IMR-90 (cell line): ENCODE measurements around the gene WDTC1. TPM values are rescaled to one million over a fixed set of nuclear protein-coding genes. Genes with fewer than 3 reads are reported as not detected.

Experiments
- ATAC-seq: fragments of 200-7000 bp; cut with Tn5 transposase; 2 replicates; pipeline ENCODE4 v1.9.1; 2020; ENCODE audit warnings: low read depth, mild to moderate bottlenecking, moderate library complexity
- BruUV-seq: library from RNA; stranded (reverse); fragments of 400-500 nt; replicated peaks from 2 replicates; lab custom pipeline; 2021; lab: Mats Ljungman, UMichigan
- CTCF ChIA-PET: fragments of 300-600 bp; formaldehyde crosslinking; extraction: SDS; loops from one replicate; lab custom pipeline; 2021; ENCODE audit warnings: antibody characterized with exemption; lab: Yijun Ruan, JAX
- POLR2A ChIA-PET: fragments of 300-600 bp; sonication (Branson Sonifier 250); formaldehyde crosslinking; loops from one replicate; lab custom pipeline; 2022; ENCODE audit warnings: antibody characterized with exemption; ENCODE audit not compliant: unreplicated experiment; lab: Charles Lee
- DNase-seq: peaks from one replicate; pipeline ENCODE4 v3.0.0; 2013
- H2AFZ ChIP-seq: replicated peaks from 2 replicates; pipeline ENCODE3; 2013; ENCODE audit warnings: low read length, mild to moderate bottlenecking; ENCODE audit not compliant: poor library complexity
- H2AK5ac ChIP-seq: 2 replicates; pipeline ENCODE4 v1.6.1; 2013; ENCODE audit warnings: low read depth, low read length, inconsistent platforms
- H2AK9ac ChIP-seq: replicated peaks from 2 replicates; pipeline ENCODE3; 2013; ENCODE audit warnings: mild to moderate bottlenecking, low read depth, low read length, moderate library complexity; ENCODE audit not compliant: poor library complexity
- H2BK120ac ChIP-seq: 2 replicates; pipeline ENCODE4 v1.6.1; 2013; ENCODE audit warnings: low read depth, low read length, inconsistent platforms
- H2BK15ac ChIP-seq: 3 replicates; pipeline ENCODE4 v1.6.1; 2013; ENCODE audit warnings: low read depth, low read length, inconsistent platforms
- H2BK20ac ChIP-seq: 2 replicates; pipeline ENCODE4 v1.6.1; 2013; ENCODE audit warnings: low read depth, mild to moderate bottlenecking, inconsistent platforms, low read length, moderate library complexity
- H2BK5ac ChIP-seq: 2 replicates; pipeline ENCODE4 v1.6.1; 2013; ENCODE audit warnings: mild to moderate bottlenecking, low read depth, low read length, inconsistent platforms; ENCODE audit not compliant: poor library complexity, severe bottlenecking
- H3K14ac ChIP-seq: replicated peaks from 2 replicates; pipeline ENCODE4 v1.6.1; 2013; ENCODE audit warnings: low read depth, low read length, inconsistent platforms
- H3K18ac ChIP-seq: 2 replicates; pipeline ENCODE4 v1.6.1; 2013; ENCODE audit warnings: low read depth, low read length, control low read depth
- H3K23ac ChIP-seq: 2 replicates; pipeline ENCODE4 v1.6.1; 2013; ENCODE audit warnings: low read depth, low read length, inconsistent platforms
- H3K27ac ChIP-seq: 2 replicates; pipeline ENCODE4 v1.5.1; 2013; ENCODE audit warnings: mild to moderate bottlenecking, control low read depth, low read length; ENCODE audit not compliant: insufficient read depth
- H3K27me3 ChIP-seq: 2 replicates; pipeline ENCODE4 v1.6.1; 2013; ENCODE audit warnings: low read length; ENCODE audit not compliant: control insufficient read depth, insufficient read depth
- H3K36me3 ChIP-seq: 2 replicates; pipeline ENCODE4 v1.6.1; 2013; ENCODE audit warnings: low read length, mixed read lengths; ENCODE audit not compliant: control insufficient read depth, insufficient read depth
- H3K4ac ChIP-seq: 2 replicates; pipeline ENCODE4 v1.6.1; 2013; ENCODE audit warnings: low read depth, low read length, inconsistent platforms
- H3K4me1 ChIP-seq: 2 replicates; pipeline ENCODE4 v1.6.1; 2013; ENCODE audit warnings: low read length, mixed read lengths; ENCODE audit not compliant: control insufficient read depth, insufficient read depth
- H3K4me2 ChIP-seq: 2 replicates; pipeline ENCODE4 v1.6.1; 2013; ENCODE audit warnings: low read depth, mild to moderate bottlenecking, control low read depth, low read length, moderate library complexity
- H3K4me3 ChIP-seq: 2 replicates; pipeline ENCODE4 v1.5.1; 2013; ENCODE audit warnings: low read depth, mild to moderate bottlenecking, control low read depth, low read length, moderate library complexity; ENCODE audit not compliant: insufficient read depth
- H3K56ac ChIP-seq: 2 replicates; pipeline ENCODE4 v1.6.1; 2013; ENCODE audit warnings: low read length, inconsistent platforms; ENCODE audit not compliant: insufficient read depth; ENCODE audit errors: extremely low read depth
- H3K79me1 ChIP-seq, 2 experiments: 2 replicates each; pipeline ENCODE4 v1.6.1; 2013; ENCODE audit warnings: low read length in 2 of 2, inconsistent platforms in 1 of 2, low read depth in 1 of 2
- H3K9ac ChIP-seq: 2 replicates; pipeline ENCODE4 v1.6.1; 2013; ENCODE audit warnings: low read depth, low read length, control low read depth
- H3K9me1 ChIP-seq: 2 replicates; pipeline ENCODE4 v1.6.1; 2013; ENCODE audit warnings: low read length, inconsistent platforms; ENCODE audit not compliant: insufficient read depth
- H3K9me3 ChIP-seq: 2 replicates; pipeline ENCODE4 v1.6.1; 2013; ENCODE audit warnings: low read length; ENCODE audit not compliant: control insufficient read depth, insufficient read depth
- H4K20me1 ChIP-seq: 2 replicates; pipeline ENCODE4 v1.6.1; 2013; ENCODE audit warnings: low read length, inconsistent platforms; ENCODE audit not compliant: insufficient read depth
- H4K5ac ChIP-seq: 2 replicates; pipeline ENCODE4 v1.6.1; 2013; ENCODE audit warnings: mild to moderate bottlenecking, low read depth, low read length, control low read depth
- H4K8ac ChIP-seq, 2 experiments: 2 replicates each; pipeline ENCODE4 v1.6.1; 2013; ENCODE audit warnings: low read depth in 2 of 2, low read length in 2 of 2, control low read depth in 1 of 2, inconsistent platforms in 1 of 2
- H4K91ac ChIP-seq: 2 replicates; pipeline ENCODE4 v1.6.1; 2013; ENCODE audit warnings: low read depth, low read length, inconsistent platforms; ENCODE audit not compliant: insufficient read depth
- BHLHE40 ChIP-seq: fragments of 150-350 bp; IDR thresholded peaks from 2 replicates; pipeline ENCODE4 v1.6.1; 2016; ENCODE audit warnings: mild to moderate bottlenecking, low read depth, low read length
- ELK1 ChIP-seq: fragments of 150-350 bp; IDR thresholded peaks from 2 replicates; pipeline ENCODE4 v1.6.1; 2016; ENCODE audit warnings: low read depth, mild to moderate bottlenecking, low read length, moderate library complexity, borderline replicate concordance
- FOS ChIP-seq: fragments of 150-350 bp; IDR thresholded peaks from 2 replicates; pipeline ENCODE4 v1.6.1; 2016; ENCODE audit warnings: low read depth, low read length
- MXI1 ChIP-seq: IDR thresholded peaks from 2 replicates; pipeline ENCODE4 v1.6.1; 2012; ENCODE audit warnings: low read depth, mild to moderate bottlenecking, low read length, moderate library complexity, borderline replicate concordance
- NFE2L2 ChIP-seq: fragments of 150-350 bp; IDR thresholded peaks from 2 replicates; pipeline ENCODE4 v1.6.1; 2016; ENCODE audit warnings: low read depth, mild to moderate bottlenecking, low read length
- POLR2A ChIP-seq: IDR thresholded peaks from 2 replicates; pipeline ENCODE4 v1.6.1; 2012; ENCODE audit warnings: mild to moderate bottlenecking, low read depth, low read length
- RAD21 ChIP-seq: IDR thresholded peaks from 2 replicates; pipeline ENCODE4 v1.6.1; 2012; ENCODE audit warnings: low read length, improper control_type of control experiment
- RCOR1 ChIP-seq: IDR thresholded peaks from 2 replicates; pipeline ENCODE4 v1.6.1; 2012; ENCODE audit warnings: mild to moderate bottlenecking, low read length, improper control_type of control experiment; ENCODE audit not compliant: insufficient replicate concordance
- RFX5 ChIP-seq: IDR thresholded peaks from 2 replicates; pipeline ENCODE4 v1.8.0; 2012; ENCODE audit warnings: low read depth, mild to moderate bottlenecking, low read length, moderate library complexity
- WGBS, 2 experiments: methylation state at CpG; one replicate each; pipeline versions ENCODE4 v1.1.5 to v1.1.7; 2013; ENCODE audit warnings: missing lambda C conversion rate in 2 of 2; ENCODE audit not compliant: insufficient read length in 1 of 2; ENCODE audit errors: extremely low coverage in 2 of 2; 5-methylcytosine and 5-hydroxymethylcytosine counted together
- dilution Hi-C: fragments of 300-500 bp; cut with HindIII; formaldehyde crosslinking; loops from one replicate; pipeline ENCODE4 v1.14.3; 2018; ENCODE audit warnings: low sequenced_read_pairs; ENCODE audit not compliant: unreplicated experiment
- in situ Hi-C: fragments of 300-500 bp; cut with MboI; formaldehyde crosslinking; loops from 3 replicates; pipeline ENCODE4 v1.14.3; 2019; ENCODE audit warnings: low sequenced_read_pairs, inconsistent platforms, mixed read lengths
- intact Hi-C: fragments of 100-400 bp; cut with micrococcal nuclease; formaldehyde crosslinking; loops from 2 replicates; pipeline ENCODE4 v1.10.0; 2022
- polyA plus RNA-seq, 3 experiments: library from polyadenylated mRNA; depleted of rRNA; stranded (reverse); fragments of >200 nt; gene quantifications; 2 replicates each; pipeline ENCODE4 v1.2.3, GENCODE V29; 2012; ENCODE audit warnings: low replicate concordance in 1 of 3
- total RNA-seq: library from RNA; depleted of rRNA; stranded (reverse); fragments of >200 nt; gene quantifications from 2 replicates; pipeline ENCODE4 v1.2.3, GENCODE V29; 2012
- TF ChIP-seq, protein P1 (sequence below): fragments of 150-350 bp; IDR thresholded peaks from 2 replicates; pipeline ENCODE4 v1.6.1; 2017; ENCODE audit warnings: mild to moderate bottlenecking, antibody characterized with exemption, low read length, low read depth

The WDTC1 gene
- total and polyA plus RNA-seq, 2 of the 4 experiments (the other 2 are of a cell fraction): 9.9 to 15.2 TPM

DNA sequence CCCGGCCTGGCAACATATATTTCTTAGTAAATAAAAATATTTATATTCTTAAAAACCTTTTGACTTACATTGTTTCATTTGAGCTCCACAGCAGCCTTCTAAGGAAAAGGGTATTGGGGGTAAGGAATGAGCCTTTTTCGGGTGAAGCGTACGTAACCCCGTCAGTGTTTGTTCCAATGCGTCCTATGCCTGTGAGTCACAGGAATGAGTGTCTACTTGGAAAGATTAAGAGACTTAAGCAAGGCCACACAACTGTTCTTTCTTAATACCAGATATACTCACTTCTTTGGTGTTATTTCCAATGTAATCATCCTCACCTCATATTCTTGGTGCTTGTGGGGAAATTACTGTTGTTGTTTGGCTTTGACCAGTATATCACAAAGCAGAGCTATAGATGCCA is 22.7 kb downstream of the WDTC1 start:
- Histone ChIP-seq H3K23ac (peak overlapping the region; percentile 66; the same call in 1 of the 2 replicates), H2AFZ (no peak overlapping the region), H2BK15ac (no peak overlapping the region), H3K4me1 (no peaks in the 10 kb centered on the region), H3K27ac (no peak overlapping the region), H3K9ac (no peak overlapping the region), H3K4ac (no peak overlapping the region), H2BK120ac (no peak overlapping the region), H4K20me1 (no peaks in the 10 kb centered on the region), H3K27me3 (no peaks in the 10 kb centered on the region), H4K91ac (no peak overlapping the region), H3K9me1 (0 out of 2 replicates have a peak, but pooled peaks cover 2% of the 10 kb centered on the region), H2BK20ac (no peak overlapping the region), H2BK5ac (no peak overlapping the region), H3K4me2 (no peak overlapping the region), H3K14ac (no peak overlapping the region), H2AK9ac (no peak overlapping the region), H3K18ac (no peak overlapping the region), H4K5ac (no peak overlapping the region), H4K8ac (no peak overlapping the region), H2AK5ac (no peak overlapping the region), H3K4me3 (no peak overlapping the region), H3K79me1 (peaks cover 8 to 15% of the 10 kb centered on the region in 2 experiments), H3K9me3 (no peaks in the 10 kb centered on the region), H3K36me3 (no peaks in the 10 kb centered on the region; the same call in 1 of the 2 replicates), H3K56ac (no peak overlapping the region)
- ChIA-PET POLR2A (no interaction called here), CTCF (interaction anchor here (0.7 kb wide), 1 partner anchor 10 kb away, joined by 3 read pairs; no protein-coding TSS in a partner anchor)
- in situ Hi-C loops: no loop called here
- ATAC-seq: peak; percentile 40; the same call in 1 of the 2 replicates
- TF ChIP-seq RCOR1: no peak
- TF ChIP-seq NFE2L2: no peak
- TF ChIP-seq BHLHE40: no peak
- no peak for TF ChIP-seq RAD21
- TF ChIP-seq MXI1: no peak
- TF ChIP-seq, protein P1, sequence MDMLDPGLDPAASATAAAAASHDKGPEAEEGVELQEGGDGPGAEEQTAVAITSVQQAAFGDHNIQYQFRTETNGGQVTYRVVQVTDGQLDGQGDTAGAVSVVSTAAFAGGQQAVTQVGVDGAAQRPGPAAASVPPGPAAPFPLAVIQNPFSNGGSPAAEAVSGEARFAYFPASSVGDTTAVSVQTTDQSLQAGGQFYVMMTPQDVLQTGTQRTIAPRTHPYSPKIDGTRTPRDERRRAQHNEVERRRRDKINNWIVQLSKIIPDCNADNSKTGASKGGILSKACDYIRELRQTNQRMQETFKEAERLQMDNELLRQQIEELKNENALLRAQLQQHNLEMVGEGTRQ: no peak
- TF ChIP-seq POLR2A: no peak
- no peak for TF ChIP-seq FOS
- TF ChIP-seq RFX5: no peak
- no peak for TF ChIP-seq ELK1
- dilution Hi-C loops: no loop called here
- no TSS peak for BruUV-seq
- peak; percentile 44 for DNase-seq
- intact Hi-C loops: no loop called here
- no CpG with 5 or more reads among the region's 6 CpGs for WGBS, 2 experiments
